ENCODE measurements around the gene HABP2. TPM values are rescaled to one million over a fixed set of nuclear protein-coding genes. Genes with fewer than 3 reads are reported as not detected.

HABP2 gene
- total RNA-seq, 1 donor: not detected

DNA sequence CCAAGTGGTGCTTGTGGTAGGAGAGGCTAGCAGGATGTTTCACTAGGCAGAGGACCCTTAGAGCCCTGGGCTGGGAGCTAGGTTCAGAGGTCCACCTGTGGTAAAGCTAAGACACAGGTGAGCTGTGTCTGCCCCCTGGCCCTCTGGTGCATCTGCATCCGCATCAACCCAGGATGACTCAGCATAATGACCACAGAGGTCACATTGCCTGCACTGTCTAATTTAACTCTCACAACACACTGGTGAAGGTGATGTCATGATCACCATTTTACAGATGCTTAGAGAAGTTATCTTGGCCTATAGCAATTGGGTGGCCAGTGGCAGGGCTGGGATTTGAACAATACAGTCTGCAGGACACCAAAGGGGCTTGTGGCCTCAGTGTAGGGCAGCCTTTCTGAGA is 33.1 kb downstream of the HABP2 start:
- no peak for DNase-seq (ENCODE audit: low read depth)
- H3K4me3 ChIP-seq (ENCODE audit: low read depth, low read length): no peak overlapping the region
- TF ChIP-seq CTCF (IDR thresholded peaks at IDR 0.05; ENCODE audit: insufficient read depth, low read length): no peak

GRCh38 chr10:113589201-113589770 is 36.4 kb downstream of the HABP2 start:
- H3K4me3 ChIP-seq (ENCODE audit: low read depth, low read length): no peak overlapping the region
- no peak for DNase-seq (ENCODE audit: low read depth)
- no peak for TF ChIP-seq CTCF (IDR thresholded peaks at IDR 0.05; ENCODE audit: insufficient read depth, low read length)

- DNase-seq (ENCODE audit: low read depth): no peak
- no peak overlapping the region for H3K4me3 ChIP-seq (ENCODE audit: low read depth, low read length)
- TF ChIP-seq CTCF (IDR thresholded peaks at IDR 0.05; ENCODE audit: insufficient read depth, low read length): no peak
Observed at GRCh38 chr10:113590581-113590980, 37.7 kb downstream of the HABP2 start.

GRCh38 chr10:113592380-113592779 is 39.5 kb downstream of the HABP2 start:
- no peak for TF ChIP-seq CTCF (IDR thresholded peaks at IDR 0.05; ENCODE audit: insufficient read depth, low read length)
- no peak overlapping the region for H3K4me3 ChIP-seq (ENCODE audit: low read depth, low read length)
- no peak for DNase-seq (ENCODE audit: low read depth)

GRCh38 chr10:113594652-113595051 is 41.8 kb downstream of the HABP2 start:
- DNase-seq (ENCODE audit: low read depth): no peak
- TF ChIP-seq CTCF (IDR thresholded peaks at IDR 0.05; ENCODE audit: insufficient read depth, low read length): no peak
- no peak overlapping the region for H3K4me3 ChIP-seq (ENCODE audit: low read depth, low read length)

DNA sequence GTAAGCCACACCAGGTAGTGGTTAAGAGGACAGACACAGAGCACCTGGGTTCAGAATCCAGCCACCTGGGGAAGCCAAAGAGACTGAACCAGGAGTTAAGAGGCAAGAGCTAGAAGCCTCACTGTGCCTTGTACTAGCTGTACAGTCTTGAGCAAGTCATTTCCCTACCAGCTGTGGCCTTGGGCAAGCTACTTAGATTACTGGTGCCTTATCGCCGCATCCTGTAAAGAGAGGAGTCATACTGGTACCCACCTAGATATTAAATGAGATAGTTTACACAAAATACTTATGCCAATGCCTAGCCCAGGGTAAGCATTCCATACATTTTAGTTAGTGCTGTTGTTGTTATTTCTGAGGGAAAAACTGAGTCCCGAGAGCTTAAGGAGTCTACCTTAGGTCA is 47.7 kb downstream of the HABP2 start:
- no peak for DNase-seq (ENCODE audit: low read depth)
- H3K4me3 ChIP-seq (ENCODE audit: low read depth, low read length): no peak overlapping the region
- no peak for TF ChIP-seq CTCF (IDR thresholded peaks at IDR 0.05; ENCODE audit: insufficient read depth, low read length)

All from fibroblast of the aortic adventitia (primary cell).